ENCODE measurements around the gene TMEM245.

The TMEM245 gene

GRCh38 chr9:109098960-109099308, 20.8 kb downstream of the TMEM245 start:
- DNase-seq, result no peak

GRCh38 chr9:109098171-109098959, 21.4 kb downstream of the TMEM245 start:
- peak; percentile 38 for DNase-seq

GRCh38 chr9:109097146-109097545, 22.6 kb downstream of the TMEM245 start:
- no peak for DNase-seq

GRCh38 chr9:109095321-109095720, 24.4 kb downstream of the TMEM245 start:
- no peak for DNase-seq

- no peak for DNase-seq
Observed at GRCh38 chr9:109094268-109094667, 25.5 kb downstream of the TMEM245 start.

- DNase-seq, result no peak
Observed at GRCh38 chr9:109092587-109092986, 27.2 kb downstream of the TMEM245 start.

GRCh38 chr9:109092051-109092580, 27.6 kb downstream of the TMEM245 start:
- no peak for DNase-seq

GRCh38 chr9:109088221-109088620, 31.5 kb downstream of the TMEM245 start:
- no peak for DNase-seq

- no peak for DNase-seq
Observed at GRCh38 chr9:109087795-109088194, 32.0 kb downstream of the TMEM245 start.

- no peak for DNase-seq
Observed at GRCh38 chr9:109086221-109086620, 33.5 kb downstream of the TMEM245 start.

GRCh38 chr9:109085510-109085909, 34.2 kb downstream of the TMEM245 start:
- no peak for DNase-seq

GRCh38 chr9:109083813-109084405, 35.8 kb downstream of the TMEM245 start:
- no peak for DNase-seq

- DNase-seq, result no peak
Observed at GRCh38 chr9:109083141-109083540, 36.6 kb downstream of the TMEM245 start.

- no peak for DNase-seq
Observed at GRCh38 chr9:109082091-109082620, 37.6 kb downstream of the TMEM245 start.

- no peak for DNase-seq
Observed at GRCh38 chr9:109074236-109074889, 45.4 kb downstream of the TMEM245 start.

GRCh38 chr9:109072821-109073435, 46.8 kb downstream of the TMEM245 start:
- DNase-seq, result no peak

- DNase-seq, result no peak
Observed at GRCh38 chr9:109072133-109072692, 47.5 kb downstream of the TMEM245 start.

- no peak for DNase-seq
Observed at GRCh38 chr9:109068764-109069163, 51.0 kb downstream of the TMEM245 start.

- DNase-seq, result no peak
Observed at GRCh38 chr9:109064963-109065702, 54.6 kb downstream of the TMEM245 start.

- no peak for DNase-seq
Observed at GRCh38 chr9:109063760-109064159, 56.0 kb downstream of the TMEM245 start.

GRCh38 chr9:109062543-109062942, 57.2 kb downstream of the TMEM245 start:
- DNase-seq, result no peak

GRCh38 chr9:109060191-109060590, 59.6 kb downstream of the TMEM245 start:
- DNase-seq, result no peak
